GM10248 (cell line): ENCODE data around the gene ABCF2.

ENCODE experiments used
- CTCF ChIA-PET: fragments of 300-600 bp; sonication (Branson Sonifier 250); formaldehyde crosslinking; extraction: SDS; loops from one replicate; lab custom pipeline; 2021; ENCODE audit warnings: antibody characterized with exemption; lab: Yijun Ruan, JAX
- POLR2A ChIA-PET: fragments of 350-650 bp; sonication (Branson Sonifier 250); formaldehyde crosslinking; extraction: SDS; loops from one replicate; lab custom pipeline; 2020; ENCODE audit warnings: antibody characterized with exemption; lab: Yijun Ruan, JAX
- DNase-seq: peaks from one replicate; pipeline ENCODE4 v3.0.0; 2012; ENCODE audit errors: extremely low spot score
- TF ChIP-seq, protein P1 (sequence below): IDR thresholded peaks from 2 replicates; pipeline ENCODE4 v1.5.1; 2012; ENCODE audit warnings: mild to moderate bottlenecking, low read depth; ENCODE audit errors: extremely low read depth, missing control alignments, control extremely low read depth

Gene ABCF2

GRCh38 chr7:151175047-151175792 lies 51.8 kb downstream of the ABCF2 start:
- no peak for DNase-seq
- ChIA-PET CTCF (interaction anchor here (0.9 to 3.5 kb wide), 3 partner anchors 9 to 69 kb away, joined by 3 to 12 read pairs (median 11); no protein-coding TSS in a partner anchor), POLR2A (no interaction called here)
- TF ChIP-seq, protein P1, sequence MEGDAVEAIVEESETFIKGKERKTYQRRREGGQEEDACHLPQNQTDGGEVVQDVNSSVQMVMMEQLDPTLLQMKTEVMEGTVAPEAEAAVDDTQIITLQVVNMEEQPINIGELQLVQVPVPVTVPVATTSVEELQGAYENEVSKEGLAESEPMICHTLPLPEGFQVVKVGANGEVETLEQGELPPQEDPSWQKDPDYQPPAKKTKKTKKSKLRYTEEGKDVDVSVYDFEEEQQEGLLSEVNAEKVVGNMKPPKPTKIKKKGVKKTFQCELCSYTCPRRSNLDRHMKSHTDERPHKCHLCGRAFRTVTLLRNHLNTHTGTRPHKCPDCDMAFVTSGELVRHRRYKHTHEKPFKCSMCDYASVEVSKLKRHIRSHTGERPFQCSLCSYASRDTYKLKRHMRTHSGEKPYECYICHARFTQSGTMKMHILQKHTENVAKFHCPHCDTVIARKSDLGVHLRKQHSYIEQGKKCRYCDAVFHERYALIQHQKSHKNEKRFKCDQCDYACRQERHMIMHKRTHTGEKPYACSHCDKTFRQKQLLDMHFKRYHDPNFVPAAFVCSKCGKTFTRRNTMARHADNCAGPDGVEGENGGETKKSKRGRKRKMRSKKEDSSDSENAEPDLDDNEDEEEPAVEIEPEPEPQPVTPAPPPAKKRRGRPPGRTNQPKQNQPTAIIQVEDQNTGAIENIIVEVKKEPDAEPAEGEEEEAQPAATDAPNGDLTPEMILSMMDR = no peak

DNA sequence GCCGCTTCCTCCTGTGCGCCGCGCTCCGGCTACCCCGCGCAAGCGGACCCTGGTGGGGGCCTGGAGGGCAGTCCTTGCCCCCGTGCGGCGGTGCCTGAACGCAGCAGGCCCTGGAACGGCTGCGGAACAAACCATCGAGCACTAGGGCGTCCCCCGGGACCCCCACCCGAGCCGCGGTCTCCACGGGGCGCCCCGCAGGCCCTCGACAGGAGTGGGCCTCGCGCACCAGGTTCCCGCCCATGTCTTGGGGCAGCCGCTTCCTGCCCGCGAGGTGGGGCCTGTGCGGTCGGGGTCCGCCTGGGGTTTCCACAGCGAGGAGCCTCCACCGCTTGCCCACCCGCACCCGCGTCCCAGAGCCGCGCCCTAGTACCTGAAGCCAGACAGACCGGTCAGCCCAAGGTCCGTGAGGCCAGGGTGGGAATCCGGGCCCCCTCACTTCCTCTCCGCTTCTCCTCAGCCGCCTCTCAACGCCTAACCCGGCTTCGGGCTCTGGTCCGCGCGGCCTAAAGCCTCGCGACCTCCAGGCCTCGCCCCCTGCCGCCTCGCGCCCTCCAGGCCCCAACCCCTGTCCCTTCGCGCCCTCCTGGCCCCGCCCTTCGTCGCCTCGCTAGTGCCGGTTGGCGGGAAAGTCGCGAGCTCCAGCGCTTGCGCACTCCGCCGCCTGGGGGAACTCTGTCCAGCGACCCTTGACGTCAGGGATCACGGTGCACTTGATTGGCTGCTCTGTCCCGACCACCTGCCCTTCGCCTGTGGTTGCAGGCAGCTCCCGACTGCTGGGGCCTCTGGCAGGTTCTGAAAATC lies 52.6 kb downstream of the ABCF2 start:
- TF ChIP-seq, protein P1 = no peak
- no peak for DNase-seq
- ChIA-PET CTCF (interaction anchor here (3.5 kb wide), 1 partner anchor 70 kb away, joined by 11 read pairs; no protein-coding TSS in a partner anchor), POLR2A (no interaction called here)

DNA sequence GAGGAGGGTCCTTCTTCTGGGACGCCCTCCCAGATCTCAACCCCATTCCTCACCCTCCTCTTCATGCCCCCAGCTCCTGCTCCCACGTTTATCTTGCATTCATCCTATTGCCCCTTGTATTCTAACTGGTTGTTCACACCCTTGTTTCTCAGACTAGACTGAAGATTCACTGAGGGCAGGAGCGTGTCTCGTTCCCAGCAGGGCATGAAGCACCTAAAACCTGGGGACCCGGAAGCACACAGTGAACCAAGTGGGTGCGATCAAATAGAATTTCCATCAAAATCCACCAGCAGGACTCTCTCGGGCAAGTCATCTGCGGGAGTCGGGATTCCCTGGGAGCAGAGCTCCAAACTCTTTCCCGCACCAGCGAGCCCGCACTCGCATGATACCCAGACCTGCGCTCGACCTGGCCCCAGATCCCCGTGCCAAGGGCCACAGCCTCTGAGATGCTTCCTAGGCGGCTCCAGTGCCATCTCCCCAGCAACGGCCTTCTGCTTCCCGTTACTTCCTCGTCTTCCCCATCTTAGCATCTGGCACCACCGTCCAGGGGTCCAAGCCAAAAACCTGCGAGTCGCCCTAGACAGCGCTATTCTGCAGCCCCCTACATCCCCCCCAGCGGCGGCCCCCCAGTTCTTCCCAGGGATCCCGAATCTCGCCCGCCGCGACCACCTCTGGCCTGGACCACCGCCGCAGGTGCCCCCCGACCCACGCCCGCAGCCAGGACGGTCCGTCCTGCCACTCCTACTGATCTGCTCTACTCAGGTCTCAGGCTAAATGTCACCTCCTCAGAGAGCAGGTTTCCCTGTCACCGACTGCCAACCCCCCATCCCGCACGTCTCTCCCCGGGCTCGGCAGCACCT lies 53.4 kb downstream of the ABCF2 start:
- TF ChIP-seq, protein P1 = no peak
- ChIA-PET POLR2A (no interaction called here), CTCF (no interaction called here)
- no peak for DNase-seq

DNA sequence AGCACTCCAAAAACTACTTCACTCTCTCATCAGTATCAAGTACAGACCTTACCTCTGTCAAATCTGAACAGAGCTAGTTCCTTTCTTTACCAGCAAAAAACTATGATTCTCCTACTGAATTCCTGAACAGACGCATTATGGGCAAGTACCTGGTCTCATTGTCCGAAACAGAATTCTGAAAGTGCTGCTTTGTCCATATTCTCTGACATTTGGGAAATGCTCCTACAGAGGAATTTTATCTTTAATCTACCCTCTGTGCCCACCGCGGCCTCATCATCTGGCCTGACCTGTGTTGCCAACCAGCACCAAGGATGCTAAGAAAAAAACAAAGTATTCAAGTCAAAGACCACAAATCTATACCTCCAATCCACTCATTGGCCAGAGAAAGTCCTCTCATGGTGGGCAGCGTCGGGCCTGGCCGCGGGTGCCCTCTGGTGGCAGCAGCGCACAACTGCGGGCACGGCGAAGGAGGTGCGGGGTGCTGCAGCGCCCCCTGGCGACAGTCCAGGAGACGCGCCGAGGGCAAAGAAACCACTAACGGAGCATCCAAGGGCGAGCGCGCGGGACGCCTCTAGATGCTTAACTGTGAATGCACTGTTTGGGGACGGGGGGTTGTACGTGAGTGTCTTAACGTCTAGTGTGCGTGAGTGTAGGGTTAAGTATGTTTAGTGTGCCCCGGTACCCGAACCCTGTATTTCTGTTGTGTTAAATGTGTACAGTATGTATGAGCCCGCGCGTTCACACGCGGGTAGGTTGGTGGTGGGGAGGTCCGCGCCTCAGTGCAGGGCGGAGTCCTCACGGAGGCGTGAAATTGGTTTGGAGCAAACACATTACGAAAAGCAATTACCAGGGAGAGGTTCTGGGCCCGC lies 54.5 kb downstream of the ABCF2 start:
- ChIA-PET POLR2A (no interaction called here), CTCF (interaction anchor here (0.8 to 1.3 kb wide), 13 partner anchors 9 to 378 kb away, joined by 3 to 9 read pairs (median 3); no protein-coding TSS in a partner anchor)
- TF ChIP-seq, protein P1 = peak; percentile 100
- peak; percentile 92 for DNase-seq

- DNase-seq = no peak
- ChIA-PET POLR2A (no interaction called here), CTCF (interaction anchor here (0.8 to 4.1 kb wide), 10 partner anchors 9 to 183 kb away, joined by 3 to 19 read pairs (median 3); partner anchors contain the start of genes ABCF2 and H2BK1)
- TF ChIP-seq, protein P1 = no peak
These were observed 58.2 kb downstream of the ABCF2 start for GRCh38 chr7:151168787-151169162.
